ENCODE results near the gene KCNK1. TPM values are rescaled to one million over a fixed set of nuclear protein-coding genes. Genes with fewer than 3 reads are reported as not detected.

KCNK1 gene
- total and polyA plus RNA-seq, 2 of the 8 experiments (the other 6 are each of a cell fraction or from before 2014, with no cell fraction given) = 11.9 to 16.5 TPM

DNA sequence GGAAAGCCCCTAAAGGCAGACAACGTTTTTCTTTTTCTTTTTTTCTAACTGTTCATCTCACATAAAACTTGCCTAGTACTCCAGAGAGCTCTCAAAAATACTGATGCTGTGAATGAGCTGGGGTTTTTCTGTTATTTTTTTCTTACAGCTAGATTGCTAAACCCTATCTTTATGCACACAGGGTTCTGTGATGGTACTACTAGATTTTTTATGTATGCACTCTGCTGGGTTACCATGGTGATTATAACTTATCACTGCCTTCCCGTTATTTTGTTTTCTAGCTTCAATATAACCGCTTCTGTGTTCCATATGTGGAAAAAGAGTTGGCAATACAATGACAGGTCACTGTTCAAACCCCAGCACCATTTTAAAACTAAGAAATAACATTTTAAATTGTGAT is 43.7 kb upstream of the KCNK1 start (continued):
- TF ChIP-seq CBX8 (IDR thresholded peaks at IDR 0.05; ENCODE audit: borderline replicate concordance, low read depth, low read length) (no peak), CREB1 (IDR thresholded peaks at IDR 0.05) (no peak), EGR1 (IDR thresholded peaks at IDR 0.05; ENCODE audit: borderline replicate concordance, low read depth, low read length) (no peak)

Measured in H1 (cell line).